Spleen (tissue), 11 donors: ENCODE measurements around the gene TXLNG. TPM values are rescaled to one million over a fixed set of nuclear protein-coding genes. Genes with fewer than 3 reads are reported as not detected.

Experiments used
- DNase-seq: peaks from one replicate; pipeline ENCODE4 v3.0.0-alpha.2; 2020
- H3K27ac ChIP-seq, 8 donors: fragments of 200-600 bp; sonication (generic) in 7 of 8; 1 replicate in 4 of 8; 2 replicates in 4 of 8; pipeline versions ENCODE4 v1.5.0 to v1.8.0; 2016 to 2021; ENCODE audit warnings: inconsistent platforms in 4 of 8, mild to moderate bottlenecking in 4 of 8, moderate library complexity in 1 of 8
- H3K27me3 ChIP-seq, 7 donors: fragments of 200-600 bp; sonication (generic) in 6 of 7; replicated peaks in 1 of 7; 1 replicate in 4 of 7; 2 replicates in 3 of 7; pipeline versions ENCODE4 v1.5.0 to v1.8.0; 2016 to 2021; ENCODE audit warnings: inconsistent platforms in 3 of 7, mild to moderate bottlenecking in 1 of 7
- H3K36me3 ChIP-seq, 6 donors: fragments of 200-600 bp; sonication (generic) in 5 of 6; 1 replicate in 4 of 6; 2 replicates in 2 of 6; pipeline versions ENCODE4 v1.5.0 to v1.8.0; 2016 to 2021; ENCODE audit warnings: inconsistent platforms in 2 of 6
- H3K4me1 ChIP-seq, 6 donors: fragments of 200-600 bp; sonication (generic) in 5 of 6; 1 replicate in 3 of 6; 2 replicates in 3 of 6; pipeline versions ENCODE4 v1.5.0 to v1.8.0; 2016 to 2021; ENCODE audit warnings: inconsistent platforms in 3 of 6
- H3K4me3 ChIP-seq, 8 donors: fragments of 200-600 bp; sonication (generic) in 7 of 8; 1 replicate in 4 of 8; 2 replicates in 4 of 8; pipeline versions ENCODE4 v1.5.0 to v1.8.0; 2016 to 2021; ENCODE audit warnings: inconsistent platforms in 4 of 8, mild to moderate bottlenecking in 4 of 8, moderate library complexity in 2 of 8
- H3K9me3 ChIP-seq, 8 donors: fragments of 200-600 bp; sonication (generic) in 7 of 8; 1 replicate in 4 of 8; 2 replicates in 4 of 8; pipeline versions ENCODE4 v1.5.0 to v1.8.0; 2016 to 2021; ENCODE audit warnings: inconsistent platforms in 4 of 8
- CTCF ChIP-seq, 11 experiments: fragments of 200-600 bp in 7 of 11; fragments of 450-650 bp in 4 of 11; sonication (generic) in 4 of 11; IDR thresholded peaks in 8 of 11; conservative IDR thresholded peaks in 3 of 11; 1 replicate in 7 of 11; 2 replicates in 4 of 11; pipeline versions ENCODE4 v1.4.0 to v1.8.0; 2016 to 2021; ENCODE audit warnings: antibody characterized with exemption in 11 of 11, inconsistent platforms in 4 of 11, mild to moderate bottlenecking in 1 of 11
- POLR2A ChIP-seq, 3 donors: fragments of 450-650 bp; IDR thresholded peaks; one replicate each; pipeline ENCODE4 v1.5.1; 2017; ENCODE audit warnings: antibody characterized with exemption in 3 of 3, mild to moderate bottlenecking in 1 of 3
- POLR2AphosphoS5 ChIP-seq, 3 donors: sonication (generic); formaldehyde crosslinking; IDR thresholded peaks; one replicate each; pipeline ENCODE4 v1.5.1; 2017; ENCODE audit warnings: antibody characterized with exemption in 3 of 3
- WGBS, 5 donors: extraction: QIAGEN DNeasy Blood & Tissue Kit in 3 of 5; methylation state at CpG; one replicate each; pipeline versions ENCODE4 v1.1.5 to v1.1.7; 2013 to 2018; 5-methylcytosine and 5-hydroxymethylcytosine counted together
- intact Hi-C: fragments of 100-400 bp; cut with DNase I; formaldehyde crosslinking; loops from one replicate; pipeline ENCODE4 v1.15.0; 2023; ENCODE audit warnings: low total_unique reads
- polyA plus RNA-seq, 3 donors: library from polyadenylated mRNA; stranded (reverse); fragments of 200-250 nt; gene quantifications; one replicate each; pipeline ENCODE4 v1.2.1, GENCODE V29; 2013
- total RNA-seq, 7 donors: library from RNA; depleted of rRNA in 3 of 7; stranded (reverse); fragments of >200 nt in 3 of 7; fragmentation: NEBNext Ultra II Directional in 4 of 7; extraction: Animal tissue kit (Norgen Biotek cat#: 25700) in 4 of 7; gene quantifications; one replicate each; pipeline versions ENCODE4 v1.1.0 to v1.2.1, GENCODE V29; 2016 to 2021
- donor health status: healthy with polysubstance abuse.
- donor health status: DM: no; HTN: no; CAD: no; lungs with moderate emphysema.
- donor health status: DM: no; HTN: no; CAD: no.
- donor health status: Bipolar disorder and iron deficiency.
- donor health status: healthy.
- donor health status: DM: no; HTN: no; CAD: no.
- donor health status: DM: yes; HTN: yes; CAD: no.

Gene TXLNG
- total and polyA plus RNA-seq, 10 donors, result 7.8 to 20.2 (median 12.7) TPM

GRCh38 chrX:16828124-16828908 is 42.0 kb downstream of the TXLNG start:
- intact Hi-C loops, result loop anchor here (10.0 kb wide), 1 partner anchor 216 kb away; no protein-coding TSS in a partner anchor
- H3K4me3 ChIP-seq, result no peak overlapping the region
- no peak for DNase-seq
- TF ChIP-seq POLR2AphosphoS5 (IDR thresholded peaks at IDR 0.05), result no peak
- TF ChIP-seq CTCF (IDR thresholded peaks at IDR 0.05 in 8 of 11, conservative IDR thresholded peaks at IDR 0.05 in 3 of 11), result no peak
- TF ChIP-seq POLR2A (IDR thresholded peaks at IDR 0.05), result no peak
- H3K27me3 ChIP-seq, result no peaks in the 10 kb centered on the region
- peak overlapping the region in 5 of 8 donors; percentile 21 to 63 (median 34) for H3K27ac ChIP-seq
- H3K36me3 ChIP-seq, result peaks cover 0 to 79% (median 43%) of the 10 kb centered on the region in 6 donors
- WGBS, 5 donors, result 48 to 76% (median 70%) methylated on average over 6 of the region's 6 CpGs
- no peaks in the 10 kb centered on the region for H3K4me1 ChIP-seq
- H3K9me3 ChIP-seq, result no peaks in the 10 kb centered on the region

- no peaks in the 10 kb centered on the region for H3K27me3 ChIP-seq
- no peaks in the 10 kb centered on the region for H3K9me3 ChIP-seq
- 83 to 97% (median 89%) methylated on average over 5 of the region's 5 CpGs for WGBS, 5 donors
- peaks cover 0 to 4% (median 0%) of the 10 kb centered on the region in 6 donors for H3K4me1 ChIP-seq
- no peak overlapping the region for H3K27ac ChIP-seq
- H3K4me3 ChIP-seq, result no peak overlapping the region
- TF ChIP-seq POLR2AphosphoS5 (IDR thresholded peaks at IDR 0.05) (no peak), CTCF (IDR thresholded peaks at IDR 0.05 in 8 of 11, conservative IDR thresholded peaks at IDR 0.05 in 3 of 11) (no peak), POLR2A (IDR thresholded peaks at IDR 0.05) (no peak)
- H3K36me3 ChIP-seq, result peaks cover 0 to 91% (median 50%) of the 10 kb centered on the region in 6 donors
- intact Hi-C loops, result no loop called here
- no peak for DNase-seq
Observed at GRCh38 chrX:16832301-16832700, 46.0 kb downstream of the TXLNG start.

GRCh38 chrX:16834806-16835205 is 48.5 kb downstream of the TXLNG start:
- peaks cover 0 to 4% (median 0%) of the 10 kb centered on the region in 6 donors for H3K4me1 ChIP-seq
- H3K4me3 ChIP-seq, result no peak overlapping the region
- H3K27ac ChIP-seq, result no peak overlapping the region
- 88 to 96% (median 91%) methylated on average over 6 of the region's 6 CpGs for WGBS, 5 donors
- no peaks in the 10 kb centered on the region for H3K9me3 ChIP-seq
- TF ChIP-seq POLR2AphosphoS5 (IDR thresholded peaks at IDR 0.05), result no peak
- no peak for TF ChIP-seq POLR2A (IDR thresholded peaks at IDR 0.05)
- TF ChIP-seq CTCF (IDR thresholded peaks at IDR 0.05 in 8 of 11, conservative IDR thresholded peaks at IDR 0.05 in 3 of 11), result no peak
- no peaks in the 10 kb centered on the region for H3K27me3 ChIP-seq
- DNase-seq, result no peak
- intact Hi-C loops, result no loop called here
- peaks cover 0 to 96% (median 55%) of the 10 kb centered on the region in 6 donors for H3K36me3 ChIP-seq

- peaks cover 0 to 100% (median 62%) of the 10 kb centered on the region in 6 donors for H3K36me3 ChIP-seq
- DNase-seq, result no peak
- 49 to 75% (median 71%) methylated on average over 6 to 9 of the region's 9 CpGs for WGBS, 5 donors
Observed at GRCh38 chrX:16836371-16836770, 50.1 kb downstream of the TXLNG start.

More at GRCh38 chrX:16836371-16836770, 50.1 kb downstream of the TXLNG start:
- Histone ChIP-seq H3K27ac (peak overlapping the region in 3 of 8 donors; percentile 20 to 53 (median 26)), H3K4me1 (peaks cover 0 to 4% (median 0%) of the 10 kb centered on the region in 6 donors), H3K27me3 (no peaks in the 10 kb centered on the region), H3K4me3 (no peak overlapping the region), H3K9me3 (no peaks in the 10 kb centered on the region)
- intact Hi-C loops, result no loop called here
- TF ChIP-seq CTCF (IDR thresholded peaks at IDR 0.05 in 8 of 11, conservative IDR thresholded peaks at IDR 0.05 in 3 of 11), result peak in 9 of 11 experiments; percentile 9 to 57 (median 53)
- peak; percentile 56 to 71 (median 60) for TF ChIP-seq POLR2AphosphoS5 (IDR thresholded peaks at IDR 0.05)
- no peak for TF ChIP-seq POLR2A (IDR thresholded peaks at IDR 0.05)
